Body of pancreas (tissue), 4 donors: ENCODE data around the gene POLR3H. TPM values are rescaled to one million over a fixed set of nuclear protein-coding genes. Genes with fewer than 3 reads are reported as not detected.
A peak's percentile ranks its signal among the peaks of the same experiment; 100 is the strongest.

ENCODE experiments used
- ATAC-seq: fragments of 150-250 bp; one replicate; pipeline ENCODE4 v1.9.1; 2016
- DNase-seq, 4 donors: peaks; one replicate each; pipeline ENCODE4 v3.0.0-alpha.2; 2019
- H3K27ac ChIP-seq, 4 donors: fragments of 200-600 bp; sonication (generic); 1 replicate in 3 of 4; 2 replicates in 1 of 4; pipeline versions ENCODE4 v1.5.1 to v1.6.1; 2016 to 2019; ENCODE audit warnings: mild to moderate bottlenecking in 1 of 4, mixed read lengths in 1 of 4, moderate library complexity in 1 of 4
- H3K27me3 ChIP-seq, 2 donors: fragments of 200-600 bp; sonication (generic); one replicate each; pipeline ENCODE4 v1.6.0; 2016; ENCODE audit warnings: mild to moderate bottlenecking in 1 of 2
- H3K36me3 ChIP-seq, 2 donors: fragments of 200-600 bp; sonication (generic); replicated peaks in 1 of 2; 2 replicates each; pipeline ENCODE4 v1.5.1; 2016; ENCODE audit warnings: low read depth in 2 of 2; ENCODE audit not compliant: insufficient read depth in 1 of 2
- H3K4me1 ChIP-seq: fragments of 200-600 bp; sonication (generic); one replicate; pipeline ENCODE4 v1.6.0; 2016
- H3K4me3 ChIP-seq, 2 donors: fragments of 200-600 bp; sonication (generic); 1 replicate in 1 of 2; 2 replicates in 1 of 2; pipeline ENCODE4 v1.5.1; 2016 to 2019
- H3K9me3 ChIP-seq, 3 donors: fragments of 200-600 bp; sonication (generic); 1 replicate in 2 of 3; 2 replicates in 1 of 3; pipeline ENCODE4 v1.5.1; 2016
- CTCF ChIP-seq, 7 experiments: fragments of 450-650 bp in 4 of 7; fragments of 200-600 bp in 3 of 7; sonication (generic) in 3 of 7; IDR thresholded peaks; one replicate each; pipeline ENCODE4 v1.5.1; 2016 to 2019; ENCODE audit warnings: antibody characterized with exemption in 7 of 7
- POLR2A ChIP-seq, 3 donors: fragments of 450-650 bp; IDR thresholded peaks; one replicate each; pipeline ENCODE4 v1.6.1; 2016; ENCODE audit warnings: antibody characterized with exemption in 3 of 3, mild to moderate bottlenecking in 2 of 3
- WGBS, 2 donors: methylation state at CpG; one replicate each; pipeline ENCODE4 v1.1.5; 2017; 5-methylcytosine and 5-hydroxymethylcytosine counted together
- intact Hi-C: fragments of 100-400 bp; cut with DNase I; formaldehyde crosslinking; loops from one replicate; pipeline ENCODE4 v1.15.1; 2023
- total RNA-seq, 2 donors: library from RNA; depleted of rRNA; stranded (reverse); fragments of >200 nt; gene quantifications; one replicate each; pipeline ENCODE4 v1.1.0, GENCODE V29; 2016

Gene POLR3H
- total RNA-seq, 2 donors from 2014 or later: 18.9 to 24.7 TPM

GRCh38 chr22:41481131-41481830 is 63.0 kb downstream of the POLR3H start:
- ATAC-seq: no peak
- WGBS, 2 donors: 83% methylated on average over 8 to 12 of the region's 15 CpGs
- H3K9me3 ChIP-seq: no peaks in the 10 kb centered on the region
- H3K27me3 ChIP-seq: no peaks in the 10 kb centered on the region
- no peak overlapping the region for H3K27ac ChIP-seq
- peaks cover 28% of the 10 kb centered on the region for H3K4me1 ChIP-seq
- H3K4me3 ChIP-seq: no peak overlapping the region
- no peak for TF ChIP-seq CTCF (IDR thresholded peaks at IDR 0.05)
- no peak for TF ChIP-seq POLR2A (IDR thresholded peaks at IDR 0.05)
- H3K36me3 ChIP-seq: no peaks in the 10 kb centered on the region
- no peak for DNase-seq
- intact Hi-C loops: no loop called here

DNA sequence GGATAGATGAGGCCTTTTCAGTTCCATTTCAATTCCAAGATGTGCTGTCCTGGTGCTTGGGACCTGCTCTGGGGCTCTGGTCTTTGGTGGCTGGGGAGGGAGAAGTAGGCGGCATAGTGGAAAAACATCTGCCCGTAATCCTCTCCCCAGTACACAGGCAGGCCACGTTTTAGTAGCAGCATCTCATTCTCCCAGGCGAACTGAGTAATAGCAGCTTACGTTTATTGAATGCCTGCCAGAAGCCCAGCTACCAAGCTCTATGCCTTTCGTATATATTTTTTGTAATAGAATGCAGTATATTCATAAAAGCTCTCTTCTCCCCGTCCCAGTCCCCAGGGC is 63.9 kb downstream of the POLR3H start:
- Histone ChIP-seq H3K27ac (no peak overlapping the region), H3K36me3 (no peaks in the 10 kb centered on the region), H3K4me3 (no peak overlapping the region), H3K9me3 (no peaks in the 10 kb centered on the region), H3K4me1 (peaks cover 36% of the 10 kb centered on the region), H3K27me3 (no peaks in the 10 kb centered on the region)
- TF ChIP-seq CTCF (IDR thresholded peaks at IDR 0.05) (no peak), POLR2A (IDR thresholded peaks at IDR 0.05) (no peak)
- DNase-seq (no peak), ATAC-seq (no peak)
- 68 to 78% methylated on average over 7 of the region's 7 CpGs for WGBS, 2 donors
- intact Hi-C loops: no loop called here

DNA sequence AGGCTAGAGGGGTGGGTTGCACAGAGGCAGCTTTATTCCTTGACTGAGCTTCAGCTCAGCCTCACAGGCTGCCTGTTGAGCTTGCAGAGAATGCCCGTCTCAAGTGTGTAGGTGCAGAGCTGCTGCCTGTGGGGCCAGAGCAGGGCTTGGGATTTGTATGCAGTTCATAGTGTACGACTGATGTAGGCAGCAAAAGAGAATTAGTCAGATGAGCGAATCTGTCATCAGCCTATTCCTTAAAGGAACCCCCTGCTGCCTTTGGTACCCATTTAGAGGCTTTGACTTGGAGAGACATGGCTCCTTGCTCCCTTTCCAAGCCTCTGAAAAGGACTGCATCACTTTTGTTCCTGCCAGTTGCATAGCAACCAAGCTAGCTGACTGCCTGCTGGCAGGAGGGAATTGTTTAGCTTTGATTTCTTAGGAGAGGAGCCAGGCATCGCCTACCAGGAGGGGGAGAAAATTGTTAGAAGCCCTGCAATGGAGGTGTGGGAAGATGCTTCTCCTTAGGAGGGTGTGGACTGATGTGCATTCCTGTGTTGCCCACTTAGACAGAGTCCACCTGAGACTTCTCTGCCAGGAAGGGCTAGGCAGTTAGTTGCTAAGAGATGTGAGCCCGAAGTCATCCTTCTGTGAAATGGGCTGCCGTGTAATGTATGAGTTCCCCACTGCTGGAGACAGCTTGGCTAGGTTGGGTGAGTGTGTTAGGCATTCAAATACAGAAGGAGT is 64.4 kb downstream of the POLR3H start:
- Histone ChIP-seq H3K27ac (peak overlapping the region in 1 of 4 donors; percentile 45), H3K4me3 (no peak overlapping the region), H3K27me3 (no peaks in the 10 kb centered on the region), H3K4me1 (peaks cover 37% of the 10 kb centered on the region), H3K36me3 (no peaks in the 10 kb centered on the region), H3K9me3 (no peaks in the 10 kb centered on the region)
- ATAC-seq: no peak
- DNase-seq: no peak
- WGBS, 2 donors: 72 to 79% methylated on average over 6 of the region's 6 CpGs
- intact Hi-C loops: no loop called here
- TF ChIP-seq CTCF (IDR thresholded peaks at IDR 0.05): no peak
- no peak for TF ChIP-seq POLR2A (IDR thresholded peaks at IDR 0.05)

DNA sequence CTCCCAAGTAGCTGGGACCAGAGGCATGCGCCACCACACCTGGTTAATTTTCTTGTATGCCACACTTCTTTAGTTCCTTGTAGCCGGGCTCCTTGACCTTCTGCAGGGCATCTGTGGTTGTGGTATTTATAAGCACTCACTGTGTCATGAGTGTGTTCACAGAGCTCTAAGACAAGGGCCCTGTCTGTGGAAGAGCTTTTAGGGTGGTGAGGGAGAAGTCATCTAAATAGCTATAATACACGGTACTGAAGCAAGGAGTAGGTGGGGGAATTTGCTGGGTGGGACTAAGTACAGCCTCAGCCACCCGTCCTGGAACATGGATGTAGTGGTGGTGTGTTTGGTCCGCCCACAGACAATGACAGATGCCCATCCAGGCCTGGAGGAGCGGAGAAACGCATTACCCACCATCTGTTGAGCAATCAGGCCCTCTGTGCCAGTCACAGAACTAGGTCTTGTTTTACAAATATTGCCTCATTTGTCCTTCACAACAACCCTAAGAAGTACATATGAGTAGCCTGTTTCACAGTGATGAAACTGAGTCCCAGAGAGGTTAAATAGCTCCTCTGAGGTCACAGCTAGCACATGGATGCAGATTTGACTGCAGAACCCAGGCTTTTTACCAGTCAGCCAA is 65.3 kb downstream of the POLR3H start:
- H3K27me3 ChIP-seq: no peaks in the 10 kb centered on the region
- DNase-seq (peak in 1 of 4 donors; percentile 19), ATAC-seq (peak; percentile 39)
- peak overlapping the region in 1 of 4 donors; percentile 45 for H3K27ac ChIP-seq
- peaks cover 37% of the 10 kb centered on the region for H3K4me1 ChIP-seq
- intact Hi-C loops: no loop called here
- H3K4me3 ChIP-seq: no peak overlapping the region
- no peaks in the 10 kb centered on the region for H3K9me3 ChIP-seq
- WGBS, 2 donors: 69 to 72% methylated on average over 6 to 7 of the region's 7 CpGs
- H3K36me3 ChIP-seq: no peaks in the 10 kb centered on the region
- TF ChIP-seq POLR2A (IDR thresholded peaks at IDR 0.05): no peak

- Histone ChIP-seq H3K36me3 (no peaks in the 10 kb centered on the region), H3K4me3 (no peak overlapping the region), H3K9me3 (no peaks in the 10 kb centered on the region), H3K27ac (no peak overlapping the region), H3K27me3 (no peaks in the 10 kb centered on the region), H3K4me1 (peaks cover 37% of the 10 kb centered on the region)
- no peak for TF ChIP-seq CTCF (IDR thresholded peaks at IDR 0.05)
- no peak for TF ChIP-seq POLR2A (IDR thresholded peaks at IDR 0.05)
- no peak for DNase-seq
- intact Hi-C loops: no loop called here
- no peak for ATAC-seq
- WGBS, 2 donors: 74 to 76% methylated on average over 2 of the region's 2 CpGs
Measured at GRCh38 chr22:41478473-41478872, 65.8 kb downstream of the POLR3H start.
